Measurements from ENCODE around the gene UGT1A3. TPM values are rescaled to one million over a fixed set of nuclear protein-coding genes. Genes with fewer than 3 reads are reported as not detected.

The UGT1A3 gene
- total RNA-seq, 2 experiments from 2014 or later, result not detected

- Mint-ChIP-seq H3K4me3 (no peak overlapping the region), H3K4me1 (no peaks in the 10 kb centered on the region), H3K27ac (no peak overlapping the region), H3K27me3 (no peaks in the 10 kb centered on the region), H3K36me3 (ENCODE audit: low read depth) (no peaks in the 10 kb centered on the region), H3K9me3 (no peaks in the 10 kb centered on the region)
- no peak for DNase-seq
- ChIA-PET POLR2A (no interaction called here), CTCF (no interaction called here)
Measured at GRCh38 chr2:233799087-233799665, 70.3 kb downstream of the UGT1A3 start.

- Mint-ChIP-seq H3K27me3 (no peaks in the 10 kb centered on the region), H3K4me3 (no peak overlapping the region), H3K4me1 (no peaks in the 10 kb centered on the region), H3K36me3 (ENCODE audit: low read depth) (no peaks in the 10 kb centered on the region), H3K9me3 (no peaks in the 10 kb centered on the region), H3K27ac (no peak overlapping the region)
- no peak for DNase-seq
- ChIA-PET POLR2A (no interaction called here), CTCF (no interaction called here)
Measured at GRCh38 chr2:233799716-233800115, 70.9 kb downstream of the UGT1A3 start.

GRCh38 chr2:233800208-233800607, 71.4 kb downstream of the UGT1A3 start:
- POLR2A ChIA-PET, result no interaction called here
- H3K4me3 Mint-ChIP-seq, result no peak overlapping the region
- no peaks in the 10 kb centered on the region for H3K27me3 Mint-ChIP-seq
- no peak overlapping the region for H3K27ac Mint-ChIP-seq
- CTCF ChIA-PET, result no interaction called here
- no peaks in the 10 kb centered on the region for H3K36me3 Mint-ChIP-seq (ENCODE audit: low read depth)
- DNase-seq, result no peak
- no peaks in the 10 kb centered on the region for H3K9me3 Mint-ChIP-seq
- H3K4me1 Mint-ChIP-seq, result no peaks in the 10 kb centered on the region

GRCh38 chr2:233801357-233802131, 72.7 kb downstream of the UGT1A3 start:
- POLR2A ChIA-PET, result no interaction called here
- H3K27me3 Mint-ChIP-seq, result no peaks in the 10 kb centered on the region

GRCh38 chr2:233802132-233802815, 73.4 kb downstream of the UGT1A3 start:
- Mint-ChIP-seq H3K36me3 (ENCODE audit: low read depth) (no peaks in the 10 kb centered on the region), H3K4me3 (no peak overlapping the region), H3K27ac (no peak overlapping the region), H3K27me3 (no peaks in the 10 kb centered on the region), H3K4me1 (no peaks in the 10 kb centered on the region), H3K9me3 (no peaks in the 10 kb centered on the region)
- ChIA-PET POLR2A (no interaction called here), CTCF (interaction anchor here (0.5 kb wide), 1 partner anchor 611 kb away, joined by 3 read pairs; no protein-coding TSS in a partner anchor)
- DNase-seq, result no peak

More at GRCh38 chr2:233801357-233802131, 72.7 kb downstream of the UGT1A3 start:
- Mint-ChIP-seq H3K9me3 (no peaks in the 10 kb centered on the region), H3K4me3 (no peak overlapping the region), H3K27ac (no peak overlapping the region), H3K4me1 (no peaks in the 10 kb centered on the region), H3K36me3 (ENCODE audit: low read depth) (no peaks in the 10 kb centered on the region)
- no peak for DNase-seq
- CTCF ChIA-PET, result interaction anchor here (0.5 kb wide), 1 partner anchor 612 kb away, joined by 3 read pairs; no protein-coding TSS in a partner anchor

GRCh38 chr2:233803292-233803911, 74.6 kb downstream of the UGT1A3 start:
- ChIA-PET POLR2A (no interaction called here), CTCF (no interaction called here)
- DNase-seq, result no peak
- Mint-ChIP-seq H3K4me1 (no peaks in the 10 kb centered on the region), H3K27ac (no peak overlapping the region), H3K9me3 (no peaks in the 10 kb centered on the region), H3K4me3 (no peak overlapping the region), H3K27me3 (no peaks in the 10 kb centered on the region), H3K36me3 (ENCODE audit: low read depth) (no peaks in the 10 kb centered on the region)

GRCh38 chr2:233803994-233804393, 75.2 kb downstream of the UGT1A3 start:
- Mint-ChIP-seq H3K27ac (no peak overlapping the region), H3K4me1 (no peaks in the 10 kb centered on the region), H3K27me3 (no peaks in the 10 kb centered on the region), H3K4me3 (no peak overlapping the region), H3K9me3 (no peaks in the 10 kb centered on the region), H3K36me3 (ENCODE audit: low read depth) (no peaks in the 10 kb centered on the region)
- POLR2A ChIA-PET, result no interaction called here
- DNase-seq, result no peak
- CTCF ChIA-PET, result interaction anchor here (0.7 kb wide), 1 partner anchor 11 kb away, joined by 3 read pairs; no protein-coding TSS in a partner anchor

- Mint-ChIP-seq H3K4me1 (no peaks in the 10 kb centered on the region), H3K4me3 (no peak overlapping the region), H3K27me3 (no peaks in the 10 kb centered on the region), H3K9me3 (no peaks in the 10 kb centered on the region), H3K36me3 (ENCODE audit: low read depth) (no peaks in the 10 kb centered on the region), H3K27ac (no peak overlapping the region)
- CTCF ChIA-PET, result interaction anchor here (0.6 kb wide), 1 partner anchor 19 kb away, joined by 4 read pairs; no protein-coding TSS in a partner anchor
- no peak for DNase-seq
- POLR2A ChIA-PET, result no interaction called here
Measured at GRCh38 chr2:233807215-233807865, 78.5 kb downstream of the UGT1A3 start.

GRCh38 chr2:233807966-233808935, 79.4 kb downstream of the UGT1A3 start:
- no peak overlapping the region for H3K27ac Mint-ChIP-seq
- no peaks in the 10 kb centered on the region for H3K4me1 Mint-ChIP-seq
- POLR2A ChIA-PET, result no interaction called here
- H3K27me3 Mint-ChIP-seq, result no peaks in the 10 kb centered on the region
- H3K9me3 Mint-ChIP-seq, result no peaks in the 10 kb centered on the region
- CTCF ChIA-PET, result interaction anchor here (0.6 kb wide), 1 partner anchor 19 kb away, joined by 4 read pairs; no protein-coding TSS in a partner anchor
- no peak for DNase-seq
- H3K36me3 Mint-ChIP-seq (ENCODE audit: low read depth), result no peaks in the 10 kb centered on the region
- H3K4me3 Mint-ChIP-seq, result no peak overlapping the region

- Mint-ChIP-seq H3K27me3 (peaks cover 5% of the 10 kb centered on the region), H3K4me3 (no peak overlapping the region)
- POLR2A ChIA-PET, result no interaction called here
Measured at GRCh38 chr2:233810385-233810784, 81.5 kb downstream of the UGT1A3 start.

GRCh38 chr2:233811087-233811486, 82.2 kb downstream of the UGT1A3 start:
- no peak for DNase-seq
- ChIA-PET POLR2A (interaction anchor here (0.6 kb wide), 1 partner anchor 298 kb away, joined by 4 read pairs; no protein-coding TSS in a partner anchor), CTCF (no interaction called here)
- no peak overlapping the region for H3K27ac Mint-ChIP-seq
- H3K4me3 Mint-ChIP-seq, result no peak overlapping the region
- H3K9me3 Mint-ChIP-seq, result no peaks in the 10 kb centered on the region
- peaks cover 7% of the 10 kb centered on the region for H3K27me3 Mint-ChIP-seq
- no peaks in the 10 kb centered on the region for H3K36me3 Mint-ChIP-seq (ENCODE audit: low read depth)
- H3K4me1 Mint-ChIP-seq, result no peaks in the 10 kb centered on the region

More at GRCh38 chr2:233810385-233810784, 81.5 kb downstream of the UGT1A3 start:
- Mint-ChIP-seq H3K9me3 (no peaks in the 10 kb centered on the region), H3K27ac (no peak overlapping the region), H3K36me3 (ENCODE audit: low read depth) (no peaks in the 10 kb centered on the region), H3K4me1 (no peaks in the 10 kb centered on the region)
- CTCF ChIA-PET, result no interaction called here
- DNase-seq, result no peak

GRCh38 chr2:233811732-233812131, 82.9 kb downstream of the UGT1A3 start:
- no peak overlapping the region for H3K27ac Mint-ChIP-seq
- peaks cover 7% of the 10 kb centered on the region for H3K27me3 Mint-ChIP-seq
- H3K36me3 Mint-ChIP-seq (ENCODE audit: low read depth), result no peaks in the 10 kb centered on the region
- no peak overlapping the region for H3K4me3 Mint-ChIP-seq
- H3K4me1 Mint-ChIP-seq, result no peaks in the 10 kb centered on the region
- DNase-seq, result no peak
- H3K9me3 Mint-ChIP-seq, result no peaks in the 10 kb centered on the region
- ChIA-PET POLR2A (no interaction called here), CTCF (no interaction called here)
